GM11168 (cell line): ENCODE measurements around the gene BSND.

Experiments
- in situ Hi-C: fragments of 300-500 bp; cut with MboI; formaldehyde crosslinking; loops from one replicate; pipeline ENCODE4 v1.12.0; 2022; ENCODE audit warnings: low sequenced_read_pairs; ENCODE audit not compliant: unreplicated experiment

The BSND gene

GRCh38 chr1:55040933-55041494, 42.3 kb downstream of the BSND start:
- in situ Hi-C loops: no loop called here

DNA sequence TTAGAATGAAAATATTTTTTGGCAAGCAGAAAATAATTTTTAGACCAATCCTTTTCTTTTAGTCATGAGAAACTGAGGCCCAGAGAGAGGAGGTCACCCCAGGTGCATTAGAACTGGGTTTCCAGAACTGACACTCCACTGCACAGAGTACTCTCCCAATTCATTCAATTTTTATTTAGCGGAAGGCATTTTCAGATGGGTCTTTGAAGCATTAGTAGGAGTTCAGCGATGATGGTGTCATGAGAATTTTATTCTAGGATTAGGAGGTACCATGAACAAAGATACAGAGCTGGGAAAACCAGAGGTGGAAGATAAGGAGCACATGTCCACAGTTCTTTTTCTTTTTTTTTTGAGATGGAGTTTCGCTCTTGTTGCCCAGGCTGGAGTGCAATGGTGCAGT, 42.9 kb downstream of the BSND start:
- in situ Hi-C loops: no loop called here

DNA sequence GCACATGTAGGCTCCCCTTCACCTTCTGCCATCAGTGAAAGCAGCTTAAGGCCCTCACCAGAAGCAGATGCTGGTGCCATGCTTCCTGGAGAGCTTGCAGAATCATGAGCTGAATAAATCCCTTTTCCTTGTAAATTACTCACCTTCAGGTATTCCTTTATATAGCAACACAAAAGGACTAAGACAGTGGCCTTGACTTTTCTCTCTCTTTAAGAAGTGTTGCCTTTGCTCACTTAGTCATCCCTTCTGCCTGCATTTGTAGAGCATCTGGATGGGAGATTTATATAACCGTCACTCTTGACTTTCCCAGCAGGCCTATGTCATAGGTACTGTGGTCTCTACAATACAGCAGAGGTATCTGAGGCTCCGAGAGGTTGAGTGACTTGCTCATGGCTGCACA, 44.3 kb downstream of the BSND start:
- in situ Hi-C loops: no loop called here

DNA sequence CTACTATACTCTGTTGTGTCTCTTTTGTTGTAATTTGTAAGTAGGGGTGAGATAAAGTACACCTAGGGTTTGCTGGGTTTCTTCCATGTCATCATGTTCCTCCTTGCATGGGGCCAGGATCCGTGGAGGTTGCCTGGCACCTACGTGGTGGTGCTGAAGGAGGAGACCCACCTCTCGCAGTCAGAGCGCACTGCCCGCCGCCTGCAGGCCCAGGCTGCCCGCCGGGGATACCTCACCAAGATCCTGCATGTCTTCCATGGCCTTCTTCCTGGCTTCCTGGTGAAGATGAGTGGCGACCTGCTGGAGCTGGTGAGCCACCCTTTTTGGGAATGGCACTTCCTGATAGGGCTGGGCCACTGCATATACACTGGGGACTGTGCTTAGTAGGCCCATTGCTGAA, 45.0 kb downstream of the BSND start:
- in situ Hi-C loops: no loop called here

DNA sequence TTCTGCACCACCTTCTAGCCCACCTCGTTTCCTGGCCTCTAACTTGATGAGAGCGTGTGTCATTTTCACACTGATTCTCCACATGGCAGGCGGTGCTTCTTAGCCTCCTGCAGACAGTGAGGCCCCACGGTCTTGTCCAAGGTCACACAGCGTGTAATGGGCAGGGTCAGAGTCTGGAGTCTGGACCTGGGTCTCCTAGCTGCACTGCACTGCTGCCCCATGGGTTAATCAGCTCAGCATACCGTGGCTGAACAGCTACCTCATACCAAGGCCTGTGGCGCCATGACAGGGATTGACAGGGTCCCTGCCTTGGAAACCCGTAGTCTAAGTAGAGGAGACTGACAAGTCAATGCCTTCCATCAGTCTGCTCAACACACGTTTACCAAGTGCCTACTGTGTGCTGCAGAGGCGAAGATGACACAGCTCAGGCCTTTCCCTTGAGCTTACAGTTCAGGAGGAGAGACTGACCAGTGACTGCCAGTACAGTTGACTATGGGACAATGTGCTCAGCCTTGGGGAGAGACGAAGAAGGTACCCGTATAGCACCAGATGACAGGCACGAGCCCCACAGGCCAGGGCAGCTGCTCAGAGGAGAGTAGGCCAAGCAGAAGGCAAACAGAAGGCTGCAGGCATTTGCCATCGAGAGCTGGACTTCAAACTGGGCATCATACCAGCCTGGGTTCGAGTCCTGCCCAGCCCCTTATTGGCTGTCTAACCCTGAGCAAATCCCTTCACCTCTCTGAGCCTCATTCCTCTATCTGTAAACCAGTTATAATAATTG, 46.1 kb downstream of the BSND start:
- in situ Hi-C loops: no loop called here

DNA sequence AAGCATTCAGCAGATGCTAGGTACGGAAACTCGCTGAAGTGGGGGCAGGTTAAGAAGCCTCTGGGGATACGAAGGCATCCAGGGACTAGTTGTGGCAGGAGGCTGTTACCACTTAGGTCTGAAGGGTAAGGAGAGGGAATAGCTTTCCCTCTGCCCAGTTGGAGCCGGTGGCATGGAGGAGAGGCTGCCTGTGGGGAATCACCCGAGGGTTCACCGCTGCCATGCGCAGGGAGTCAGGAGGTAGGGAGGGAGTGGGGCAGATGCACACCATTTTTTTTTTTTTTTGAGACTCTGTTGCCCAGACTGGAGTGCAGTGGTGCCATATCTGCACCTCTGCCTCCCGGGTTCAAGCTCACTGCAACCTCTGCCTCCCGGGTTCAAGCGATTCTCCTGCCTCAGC, 46.7 kb downstream of the BSND start:
- in situ Hi-C loops: no loop called here

GRCh38 chr1:55046871-55047270, 48.1 kb downstream of the BSND start:
- in situ Hi-C loops: no loop called here

GRCh38 chr1:55047611-55048010, 48.9 kb downstream of the BSND start:
- in situ Hi-C loops: no loop called here

DNA sequence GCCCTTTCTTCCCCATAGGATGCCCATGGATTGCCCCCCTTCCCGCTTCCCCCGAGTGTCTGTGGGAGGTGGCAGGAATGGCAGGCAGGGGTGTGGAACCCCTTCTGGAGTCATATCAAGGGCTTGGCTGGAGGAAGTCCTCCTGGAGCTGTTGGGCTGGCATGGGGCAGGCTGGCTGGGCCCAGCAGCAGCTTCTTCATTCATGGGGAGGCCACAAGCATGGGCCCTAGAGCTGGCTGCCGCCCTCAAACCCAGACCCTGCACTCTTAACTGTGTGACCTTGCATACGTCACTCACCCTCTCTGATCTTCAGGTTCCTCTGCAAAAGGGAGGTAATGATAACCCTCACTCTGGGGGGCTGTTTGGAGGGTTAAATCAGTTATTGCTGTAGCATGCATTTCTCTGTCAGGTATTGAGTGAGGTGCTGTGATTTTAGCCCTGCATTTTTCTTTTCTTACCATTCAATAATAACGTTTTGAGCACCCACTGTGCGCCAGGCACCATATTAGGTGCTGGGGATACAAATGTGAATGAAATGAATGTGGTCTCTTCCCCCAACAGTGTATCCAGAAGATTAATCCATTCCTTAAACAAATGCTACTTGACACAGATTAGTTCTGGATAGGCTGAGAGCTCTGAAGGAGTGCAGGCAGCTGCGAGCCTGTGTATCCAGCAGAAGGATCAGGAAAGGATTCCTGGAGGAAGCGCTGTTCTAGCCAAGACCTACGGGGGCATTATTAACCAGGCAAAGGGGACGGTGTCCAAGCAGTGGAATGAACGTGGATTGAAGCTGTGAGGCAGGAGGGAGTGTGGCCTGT, 49.9 kb downstream of the BSND start:
- in situ Hi-C loops: no loop called here

- in situ Hi-C loops: no loop called here
Observed at GRCh38 chr1:55049271-55049913, 50.7 kb downstream of the BSND start.

DNA sequence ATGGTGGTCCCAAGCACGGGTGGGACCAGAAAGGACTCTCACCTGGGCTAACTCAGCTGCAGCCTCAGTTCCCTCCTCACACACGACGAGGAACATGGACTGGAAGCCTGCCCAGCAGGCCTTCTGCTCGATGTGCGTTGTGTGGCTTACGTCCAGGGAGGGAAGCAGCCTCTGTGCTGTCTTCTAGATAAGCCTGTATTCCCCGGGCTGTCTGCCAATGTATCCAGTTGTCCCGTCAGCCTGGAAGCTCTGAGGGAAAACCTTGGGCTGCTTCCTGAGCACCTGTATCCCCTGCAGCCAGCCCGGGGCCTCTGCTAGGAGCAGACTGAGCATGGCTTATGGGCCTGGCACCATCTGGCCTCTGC, 51.2 kb downstream of the BSND start:
- in situ Hi-C loops: no loop called here

DNA sequence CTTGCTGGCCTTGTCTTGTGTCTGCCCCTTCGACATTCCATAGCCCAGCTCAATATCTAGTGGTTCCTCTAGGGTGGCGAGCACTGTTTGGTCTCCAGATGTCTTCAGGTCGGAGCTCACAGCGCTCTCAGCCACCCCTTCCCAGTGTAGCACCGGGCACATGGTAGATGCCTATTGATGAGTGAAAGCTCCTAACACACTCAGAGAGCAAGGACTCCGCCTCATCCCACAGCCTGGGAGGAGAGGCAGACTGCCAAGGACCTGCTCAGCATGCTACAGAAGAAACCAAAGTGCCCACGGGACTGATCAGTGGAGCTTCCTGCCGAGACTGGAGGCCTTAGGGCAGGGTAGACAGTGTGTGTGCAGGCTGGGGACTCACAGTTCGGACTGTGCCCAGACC, 51.5 kb downstream of the BSND start:
- in situ Hi-C loops: no loop called here

- in situ Hi-C loops: no loop called here
Observed at GRCh38 chr1:55051169-55051568, 52.4 kb downstream of the BSND start.

GRCh38 chr1:55051621-55052020, 52.9 kb downstream of the BSND start:
- in situ Hi-C loops: no loop called here

DNA sequence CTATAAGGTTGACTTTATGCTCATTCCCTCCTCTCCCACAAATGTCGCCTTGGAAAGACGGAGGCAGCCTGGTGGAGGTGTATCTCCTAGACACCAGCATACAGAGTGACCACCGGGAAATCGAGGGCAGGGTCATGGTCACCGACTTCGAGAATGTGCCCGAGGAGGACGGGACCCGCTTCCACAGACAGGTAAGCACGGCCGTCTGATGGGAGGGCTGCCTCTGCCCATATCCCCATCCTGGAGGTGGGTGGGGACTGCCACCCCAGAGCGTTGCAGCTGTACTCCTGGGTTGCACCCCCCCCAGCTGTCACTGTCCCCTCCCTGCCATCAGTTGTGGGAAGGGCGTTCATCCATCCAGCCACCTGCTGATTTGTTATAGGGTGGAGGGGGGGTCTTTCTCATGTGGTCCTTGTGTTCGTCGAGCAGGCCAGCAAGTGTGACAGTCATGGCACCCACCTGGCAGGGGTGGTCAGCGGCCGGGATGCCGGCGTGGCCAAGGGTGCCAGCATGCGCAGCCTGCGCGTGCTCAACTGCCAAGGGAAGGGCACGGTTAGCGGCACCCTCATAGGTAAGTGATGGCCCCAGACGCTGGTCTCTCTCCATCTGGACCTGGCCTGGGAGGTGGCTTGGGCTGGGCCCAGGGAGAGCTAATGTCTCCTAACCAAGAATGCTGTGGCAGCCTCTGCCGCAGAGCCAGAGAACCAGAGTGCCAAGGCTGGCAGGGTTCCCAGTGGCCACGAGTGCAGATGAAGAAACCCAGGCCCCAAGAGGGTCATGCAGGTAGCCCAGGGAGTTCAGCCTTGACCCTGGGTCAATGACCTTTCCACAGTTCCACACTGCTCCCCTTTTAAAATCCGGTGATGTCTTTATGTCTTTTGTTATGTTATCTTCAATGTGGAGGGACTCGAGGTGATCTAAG, 53.7 kb downstream of the BSND start:
- in situ Hi-C loops: no loop called here

GRCh38 chr1:55053265-55053954, 54.7 kb downstream of the BSND start:
- in situ Hi-C loops: no loop called here

GRCh38 chr1:55054396-55054795, 55.7 kb downstream of the BSND start:
- in situ Hi-C loops: no loop called here

DNA sequence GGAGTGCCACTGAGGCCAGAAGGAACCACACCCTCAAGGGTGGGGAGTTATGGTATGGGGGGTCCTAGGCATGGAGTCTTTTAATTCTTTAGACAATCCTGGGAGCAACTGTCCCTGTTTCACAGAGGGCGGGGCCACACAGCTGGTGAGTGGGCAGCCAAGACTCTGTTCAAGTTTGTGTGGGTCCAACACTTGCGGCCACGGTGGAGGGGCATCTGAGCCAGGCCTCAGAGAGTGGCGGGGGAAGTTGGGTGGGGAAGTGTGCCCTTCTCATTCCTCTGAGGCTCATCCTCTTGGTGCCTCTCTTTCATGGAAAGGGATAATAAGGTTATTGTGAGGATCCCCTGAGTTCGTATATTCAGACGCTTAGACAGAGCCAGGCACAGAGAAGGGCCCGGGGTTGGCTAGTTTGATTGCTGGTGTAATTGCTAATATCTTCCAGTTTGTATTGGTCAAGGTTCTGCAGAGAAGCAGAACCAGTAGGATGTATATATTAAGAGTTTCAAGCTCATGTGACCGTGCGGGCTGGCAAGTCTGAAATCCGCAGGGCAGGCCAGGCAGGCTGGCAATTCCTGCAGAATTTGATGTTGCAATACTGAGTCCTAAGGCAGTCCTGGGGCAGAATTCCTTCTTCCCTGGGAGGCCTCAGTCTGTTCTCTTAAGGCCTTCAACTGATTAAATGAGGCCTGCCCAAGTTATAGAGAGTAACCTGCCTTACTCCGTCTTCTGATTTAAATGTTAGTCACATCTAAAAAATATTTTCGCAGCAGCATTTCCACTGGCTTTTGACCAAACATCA, 56.5 kb downstream of the BSND start:
- in situ Hi-C loops: no loop called here
